Activated CD8-positive, alpha-beta memory T cell treated with anti-CD3 and anti-CD28 coated beads, Interleukin-2, amount 50 U/mL, for 48 hours (primary cell): ENCODE measurements around the gene AKAP7.

Experiments
- DNase-seq: peaks from one replicate; pipeline ENCODE4 v3.0.0-alpha.2; 2020

The AKAP7 gene

GRCh38 chr6:131134220-131134979 lies 867 bp upstream of the AKAP7 start:
- no peak for DNase-seq

- DNase-seq: no peak
Observed at GRCh38 chr6:131134980-131135243, 355 bp upstream of the AKAP7 start.

DNA sequence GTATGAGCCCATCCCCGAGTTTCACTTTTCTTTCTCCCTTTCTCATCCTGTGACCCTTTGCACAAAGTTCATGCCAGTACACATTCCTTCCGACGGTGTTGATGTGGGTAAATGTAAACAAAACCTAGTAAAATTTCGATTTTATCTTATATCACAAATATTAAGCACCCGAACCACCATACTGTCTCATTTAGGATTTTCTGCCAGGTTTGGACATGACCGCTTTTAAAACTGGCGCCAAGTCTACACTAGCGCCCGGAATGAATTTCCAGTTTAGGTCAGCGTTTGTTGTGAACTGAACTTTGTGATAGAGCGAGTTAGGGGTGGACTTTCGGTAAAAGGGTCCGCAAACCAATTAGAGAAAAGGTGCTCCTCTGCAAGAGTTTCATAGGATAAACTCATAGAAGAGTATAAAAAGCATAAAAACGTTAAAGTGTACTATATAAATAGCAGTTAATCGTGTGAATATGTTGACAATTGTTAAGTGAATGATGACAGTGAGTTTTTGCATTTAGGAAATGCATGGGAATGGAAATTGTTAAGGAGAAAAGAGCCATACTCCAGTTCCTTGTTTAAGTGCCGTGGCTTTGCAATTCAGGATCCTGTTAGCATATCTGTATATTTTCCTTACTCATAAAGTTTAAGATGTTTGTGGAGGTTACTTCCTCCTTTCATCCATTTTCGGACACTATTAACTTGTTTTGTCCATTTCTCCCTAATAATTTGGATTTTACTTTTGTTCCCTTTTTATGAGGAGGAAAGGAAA lies 937 bp downstream of the AKAP7 start:
- no peak for DNase-seq

DNA sequence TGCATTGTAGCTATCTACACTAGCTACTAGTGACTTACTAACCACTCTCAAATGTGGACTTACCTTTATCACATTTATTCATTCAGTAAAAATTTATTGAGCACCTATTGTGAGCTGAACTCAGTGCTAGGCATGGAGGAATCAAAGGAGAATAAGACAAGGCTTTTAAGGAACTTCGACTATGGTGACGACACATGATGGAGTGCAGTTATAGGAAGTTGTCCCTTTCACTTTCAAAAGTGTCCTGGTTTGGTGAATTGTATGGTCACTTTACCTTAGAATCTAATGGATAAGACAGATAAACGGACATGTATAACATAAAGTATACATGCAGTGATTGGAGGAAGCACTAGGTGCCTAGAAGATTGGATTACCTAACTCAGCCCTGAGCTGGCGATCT lies 4.3 kb downstream of the AKAP7 start:
- no peak for DNase-seq

GRCh38 chr6:131143319-131143718 lies 8.1 kb downstream of the AKAP7 start:
- no peak for DNase-seq

DNA sequence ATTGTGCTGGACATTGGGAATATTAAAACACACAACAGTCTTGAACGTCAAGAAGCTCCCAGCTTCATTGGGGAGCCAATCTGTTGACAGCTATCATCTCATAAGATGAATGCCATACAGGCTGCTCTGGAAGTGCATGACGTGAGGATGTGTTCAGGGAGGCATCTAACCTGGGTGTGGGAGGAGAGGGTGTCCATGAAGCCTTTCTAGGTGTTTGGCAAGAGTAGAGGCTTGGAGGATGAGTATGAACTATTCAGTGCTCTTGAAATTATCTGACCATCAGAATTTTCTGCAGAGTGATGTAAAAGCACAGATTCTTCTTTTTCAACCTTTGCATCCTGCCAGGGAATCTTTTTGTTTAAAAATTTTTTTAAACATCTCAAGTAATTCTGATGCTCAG lies 11.6 kb downstream of the AKAP7 start:
- DNase-seq: no peak

GRCh38 chr6:131156411-131156810 lies 21.1 kb downstream of the AKAP7 start:
- no peak for DNase-seq

DNA sequence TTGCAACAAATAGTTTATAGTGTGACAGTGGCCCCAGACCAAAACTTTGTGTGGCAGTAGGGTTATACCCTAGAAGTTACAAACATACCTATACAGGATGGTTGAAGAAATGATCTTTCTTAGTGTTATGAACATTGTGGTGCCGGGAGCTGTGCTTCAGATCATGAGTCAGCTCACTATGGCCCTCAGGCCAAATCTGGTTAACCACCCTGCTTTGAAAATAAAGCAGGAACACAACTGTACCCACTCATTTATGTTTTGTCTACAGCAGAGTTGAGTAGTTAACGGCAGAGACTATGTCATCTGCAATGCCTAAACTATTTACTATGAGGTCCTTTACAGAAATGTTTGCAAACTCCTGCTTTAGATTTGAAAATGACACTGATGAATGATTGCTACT lies 24.3 kb downstream of the AKAP7 start:
- no peak for DNase-seq

DNA sequence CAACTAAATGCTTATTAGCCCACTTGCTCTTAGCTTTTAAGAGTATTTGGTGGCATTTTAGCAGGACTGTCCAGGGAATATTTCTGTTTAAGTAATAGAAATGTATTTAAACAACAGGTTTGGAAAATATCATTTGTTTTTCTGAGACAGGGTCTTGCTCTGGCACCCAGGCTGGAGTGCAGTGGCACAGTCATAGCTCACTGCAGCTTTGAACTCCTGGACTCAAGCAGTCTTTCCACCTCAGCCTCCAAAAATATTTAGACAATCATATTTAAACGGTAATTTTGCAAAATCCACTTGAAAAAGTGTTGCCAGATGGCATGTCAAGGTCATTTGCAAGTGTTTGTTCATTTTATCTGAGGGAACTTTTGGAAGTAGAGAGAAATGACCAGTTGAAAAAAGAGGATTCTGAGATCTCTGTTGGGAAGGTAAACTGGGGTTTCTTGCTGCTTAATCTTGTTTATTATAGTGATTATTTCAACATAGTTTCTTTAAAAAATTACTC lies 25.0 kb downstream of the AKAP7 start:
- no peak for DNase-seq

DNA sequence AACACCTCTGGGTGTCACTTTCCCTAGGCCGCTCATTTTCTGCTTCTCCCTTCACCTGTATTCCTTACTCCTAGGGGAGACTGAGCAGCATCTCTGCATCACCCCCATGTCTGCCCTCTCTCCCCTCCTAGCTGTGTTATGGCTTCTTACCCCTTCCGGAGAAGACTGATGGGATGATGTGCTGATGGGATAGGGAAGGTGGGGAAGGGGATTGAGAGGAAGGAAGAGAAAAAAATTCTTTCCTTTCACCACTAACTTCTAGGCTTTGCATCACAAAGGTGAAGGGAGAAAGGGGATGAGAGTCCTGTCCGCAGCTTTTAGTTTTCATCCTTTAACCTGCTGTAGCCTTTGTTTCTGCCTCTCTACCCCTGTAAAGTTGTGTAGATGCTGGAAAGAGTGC lies 26.7 kb downstream of the AKAP7 start:
- no peak for DNase-seq

DNA sequence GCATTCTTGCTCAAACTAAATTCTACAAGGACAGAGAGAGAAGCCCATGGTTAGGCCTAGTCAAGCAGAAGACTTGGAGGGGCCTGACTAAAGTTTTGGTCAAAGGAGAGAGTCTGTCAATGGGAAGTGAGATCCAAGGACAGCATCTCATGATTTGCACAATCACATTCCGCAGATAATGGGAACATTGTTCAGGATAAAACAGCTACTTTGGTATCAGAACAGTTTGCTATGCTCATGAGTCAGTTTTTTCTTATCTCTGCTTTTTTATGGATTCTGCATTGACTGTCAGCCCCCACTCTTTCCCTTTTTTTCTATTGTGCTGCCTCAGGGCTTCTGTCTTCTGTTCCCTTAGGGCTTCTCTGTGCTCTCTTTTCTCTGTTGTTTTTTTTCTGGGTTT lies 28.6 kb downstream of the AKAP7 start:
- no peak for DNase-seq

DNA sequence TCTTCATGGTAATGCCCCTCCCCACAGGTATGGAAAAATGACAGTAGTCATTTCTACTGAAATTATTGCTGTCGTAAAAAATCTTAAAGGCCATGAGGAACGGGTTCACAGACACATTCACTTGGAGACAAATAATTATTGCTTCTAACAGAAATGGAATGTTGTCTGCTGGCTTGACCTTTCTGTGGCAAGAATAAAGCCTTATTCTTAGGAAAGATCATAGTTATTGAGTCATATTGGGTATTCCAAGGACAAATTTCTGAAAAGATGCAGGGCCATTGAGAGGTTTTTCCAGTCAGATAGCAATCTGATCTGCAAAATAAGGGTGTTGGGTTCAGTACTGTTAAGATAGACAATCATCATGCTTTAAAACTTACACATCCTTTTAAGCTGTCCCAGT lies 29.2 kb downstream of the AKAP7 start:
- no peak for DNase-seq

DNA sequence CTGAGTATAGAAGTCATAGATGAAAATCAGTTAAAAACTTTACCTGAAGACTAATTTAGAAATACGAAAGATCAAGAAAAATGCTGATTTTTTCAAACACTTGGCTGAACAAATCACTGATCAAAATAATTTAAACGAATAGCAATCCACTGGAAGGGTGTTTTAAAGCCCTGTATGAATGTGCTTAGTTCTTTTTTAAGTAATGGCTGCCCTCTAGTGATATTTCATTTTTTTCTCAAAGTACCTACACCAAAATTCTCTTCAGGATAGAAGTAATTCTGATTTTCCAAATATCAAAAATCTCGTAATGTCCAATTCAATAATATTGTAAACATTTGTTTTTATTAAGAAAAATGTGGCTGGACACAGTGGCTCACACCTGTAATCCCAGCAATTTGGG lies 32.5 kb downstream of the AKAP7 start:
- DNase-seq: no peak

GRCh38 chr6:131169613-131170012 lies 34.3 kb downstream of the AKAP7 start:
- no peak for DNase-seq

GRCh38 chr6:131172222-131172621 lies 37.0 kb downstream of the AKAP7 start:
- DNase-seq: no peak

- no peak for DNase-seq
Observed at GRCh38 chr6:131173680-131174079, 38.4 kb downstream of the AKAP7 start.

DNA sequence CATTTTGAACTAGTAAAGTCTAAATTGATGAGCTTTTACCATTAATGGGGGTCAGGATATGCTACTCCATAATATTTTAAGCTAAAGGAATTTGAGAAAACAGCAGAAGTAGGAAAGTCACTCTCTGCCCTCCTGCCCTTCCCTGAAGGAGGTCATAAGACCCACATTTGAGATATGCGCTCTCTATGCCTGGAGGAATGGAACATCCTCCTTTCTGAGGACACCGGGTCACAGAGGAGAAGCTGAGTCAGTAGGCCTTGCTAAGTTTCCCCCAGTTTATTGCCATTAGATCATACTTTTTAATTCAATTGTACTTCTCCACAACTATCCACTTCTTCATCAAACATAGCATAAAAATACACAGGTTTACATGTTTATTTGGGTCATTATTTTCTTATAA lies 40.3 kb downstream of the AKAP7 start:
- DNase-seq: no peak

DNA sequence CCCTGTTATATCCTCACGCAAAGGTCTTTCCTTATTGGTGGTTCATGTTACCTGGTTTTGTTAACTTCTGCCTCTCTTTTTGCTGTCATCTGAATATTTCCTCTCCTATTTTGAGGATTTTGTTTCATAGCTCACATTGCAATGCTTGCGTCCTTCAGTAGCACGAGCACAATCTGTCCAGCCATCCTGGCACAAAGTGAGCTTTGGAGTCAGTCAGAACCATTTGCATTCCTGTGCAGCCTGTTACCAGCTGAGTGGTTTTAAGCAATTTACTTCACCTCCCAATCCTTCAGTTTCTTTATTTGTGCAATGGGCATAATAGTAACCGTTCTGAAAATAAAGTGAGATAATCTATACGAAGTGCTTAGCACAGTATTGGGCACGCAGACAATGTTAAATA lies 42.7 kb downstream of the AKAP7 start:
- no peak for DNase-seq

GRCh38 chr6:131182991-131183425 lies 47.7 kb downstream of the AKAP7 start:
- peak; percentile 56 for DNase-seq

- no peak for DNase-seq
Observed at GRCh38 chr6:131183427-131184095, 48.3 kb downstream of the AKAP7 start.

GRCh38 chr6:131191590-131191989 lies 56.3 kb downstream of the AKAP7 start:
- DNase-seq: no peak

DNA sequence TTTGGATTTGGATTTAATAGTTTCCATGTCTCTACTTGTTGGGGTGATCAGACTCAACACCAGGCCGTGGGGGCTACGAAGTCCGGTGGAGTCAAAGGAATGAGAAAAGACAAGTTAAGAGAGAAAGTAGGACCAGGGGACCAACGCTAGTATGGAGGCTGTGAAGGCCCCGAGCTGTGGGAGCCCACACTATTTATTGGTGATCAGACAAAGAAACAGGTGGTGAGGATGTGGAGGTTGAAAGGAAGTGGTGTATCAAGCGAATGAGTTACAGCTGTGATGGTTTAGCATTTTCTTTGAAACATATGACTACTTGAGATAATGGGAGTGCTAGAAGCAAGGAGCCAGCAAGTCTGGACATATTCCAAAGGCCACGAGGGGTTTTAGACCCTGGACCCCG lies 62.4 kb downstream of the AKAP7 start:
- DNase-seq: no peak

- DNase-seq: peak; percentile 65
Observed at GRCh38 chr6:131199568-131200272, 64.5 kb downstream of the AKAP7 start.
